Trophoblast cell (in vitro differentiated cells and primary cell): ENCODE data around the gene CAMK1D. TPM values are rescaled to one million over a fixed set of nuclear protein-coding genes. Genes with fewer than 3 reads are reported as not detected.
A peak's percentile ranks its signal among the peaks of the same experiment; 100 is the strongest.
"Not testable (repeated sequence)": the region's sequence is repeated elsewhere in the genome, so short reads cannot be mapped to it uniquely, and the experiment has no call there.

Experiments
- DNase-seq, 2 donors: peaks; one replicate each; pipeline ENCODE4 v3.0.0-alpha.2; 2016
- H2AFZ ChIP-seq: 2 replicates; pipeline ENCODE4 v1.6.1; 2013; ENCODE audit warnings: low read length, moderate library complexity, mild to moderate bottlenecking; ENCODE audit not compliant: insufficient read depth, poor library complexity
- H2AK5ac ChIP-seq: 2 replicates; pipeline ENCODE4 v1.6.1; 2013; ENCODE audit warnings: mild to moderate bottlenecking, low read length
- H2BK120ac ChIP-seq: 2 replicates; pipeline ENCODE4 v1.6.1; 2013; ENCODE audit warnings: low read length, mild to moderate bottlenecking, moderate library complexity; ENCODE audit not compliant: insufficient read depth, poor library complexity
- H2BK12ac ChIP-seq: 2 replicates; pipeline ENCODE4 v1.6.1; 2013; ENCODE audit warnings: mild to moderate bottlenecking, low read length, moderate library complexity
- H2BK5ac ChIP-seq: 2 replicates; pipeline ENCODE4 v1.6.1; 2013; ENCODE audit warnings: low read length, low read depth, moderate library complexity, mild to moderate bottlenecking; ENCODE audit not compliant: poor library complexity
- H3K14ac ChIP-seq: 2 replicates; pipeline ENCODE4 v1.6.1; 2013; ENCODE audit warnings: mild to moderate bottlenecking, low read length
- H3K18ac ChIP-seq: 2 replicates; pipeline ENCODE4 v1.6.1; 2013; ENCODE audit warnings: mild to moderate bottlenecking, low read length
- H3K23ac ChIP-seq: 2 replicates; pipeline ENCODE4 v1.6.1; 2013; ENCODE audit warnings: low read length
- H3K27ac ChIP-seq: 2 replicates; pipeline ENCODE4 v1.5.1; 2013; ENCODE audit warnings: low read depth, mild to moderate bottlenecking, inconsistent platforms, low read length, moderate library complexity
- H3K27me3 ChIP-seq: 2 replicates; pipeline ENCODE4 v1.6.1; 2013; ENCODE audit warnings: inconsistent platforms, mild to moderate bottlenecking, low read length, moderate library complexity; ENCODE audit not compliant: insufficient read depth
- H3K36me3 ChIP-seq, 2 experiments: 1 replicate in 1 of 2; 2 replicates in 1 of 2; pipeline ENCODE4 v1.6.1; 2013; ENCODE audit warnings: low read length in 2 of 2, mild to moderate bottlenecking in 2 of 2, moderate library complexity in 1 of 2; ENCODE audit not compliant: insufficient read depth in 2 of 2, control insufficient read depth in 1 of 2
- H3K4ac ChIP-seq: 2 replicates; pipeline ENCODE4 v1.6.1; 2013; ENCODE audit warnings: low read depth, mild to moderate bottlenecking, low read length, moderate library complexity
- H3K4me1 ChIP-seq, 2 experiments: 1 replicate in 1 of 2; 2 replicates in 1 of 2; pipeline ENCODE4 v1.6.1; 2013; ENCODE audit warnings: low read length in 2 of 2, mild to moderate bottlenecking in 2 of 2, moderate library complexity in 1 of 2; ENCODE audit not compliant: insufficient read depth in 2 of 2, control insufficient read depth in 1 of 2
- H3K4me2 ChIP-seq: 2 replicates; pipeline ENCODE4 v1.6.1; 2013; ENCODE audit warnings: inconsistent platforms, mild to moderate bottlenecking, low read length, moderate library complexity
- H3K4me3 ChIP-seq: 2 replicates; pipeline ENCODE4 v1.5.1; 2013; ENCODE audit warnings: mild to moderate bottlenecking, low read depth, low read length, inconsistent platforms
- H3K79me1 ChIP-seq: one replicate; pipeline ENCODE4 v1.6.1; 2013; ENCODE audit warnings: low read length
- H3K79me2 ChIP-seq: 2 replicates; pipeline ENCODE4 v1.6.1; 2013; ENCODE audit warnings: low read length, mild to moderate bottlenecking; ENCODE audit not compliant: control insufficient read depth, insufficient read depth, poor library complexity
- H3K9ac ChIP-seq: 2 replicates; pipeline ENCODE4 v1.6.1; 2013; ENCODE audit warnings: mild to moderate bottlenecking, low read length
- H3K9me3 ChIP-seq: 2 replicates; pipeline ENCODE4 v1.6.1; 2013; ENCODE audit warnings: low read depth, mild to moderate bottlenecking, control low read depth, inconsistent platforms, low read length; ENCODE audit not compliant: insufficient read depth
- H4K12ac ChIP-seq: 2 replicates; pipeline ENCODE4 v1.6.1; 2013; ENCODE audit warnings: low read depth, mild to moderate bottlenecking, low read length, moderate library complexity
- H4K8ac ChIP-seq: 2 replicates; pipeline ENCODE4 v1.6.1; 2013; ENCODE audit warnings: low read depth, mild to moderate bottlenecking, low read length, moderate library complexity
- H4K91ac ChIP-seq: one replicate; pipeline ENCODE4 v1.6.1; 2013; ENCODE audit warnings: low read depth, mild to moderate bottlenecking, low read length, moderate library complexity
- WGBS: extraction: QIAGEN DNeasy Blood & Tissue Kit; methylation state at CpG from one replicate; pipeline ENCODE4 v1.1.7; 2013; ENCODE audit warnings: missing lambda C conversion rate; ENCODE audit not compliant: insufficient read length, insufficient coverage; ENCODE audit errors: extremely low coverage; 5-methylcytosine and 5-hydroxymethylcytosine counted together
- polyA plus RNA-seq: library from polyadenylated mRNA; stranded (reverse); fragments of 200-250 nt; gene quantifications from 2 replicates; pipeline ENCODE4 v1.2.3, GENCODE V29; 2013

The CAMK1D gene
- 0.26 and 0.28 TPM in 2 replicates for polyA plus RNA-seq

GRCh38 chr10:12348870-12349628, at the start of gene CAMK1D:
TSS of gene CAMK1D (plus strand) at chr10:12349547.
- peak within 1 kb of the TSS; percentile 9 for H4K8ac ChIP-seq
- peak in 1 of 2 donors; percentile 16 for DNase-seq
- H3K4ac ChIP-seq, result no peak within 1 kb of the TSS
- peaks cover 2% of the 10 kb centered on the region for H3K9me3 ChIP-seq
- peak within 1 kb of the TSS; percentile 93 for H3K4me2 ChIP-seq
- no peak within 1 kb of the TSS for H4K12ac ChIP-seq
- no peak within 1 kb of the TSS for H3K9ac ChIP-seq
- WGBS, result no CpG with 5 or more reads among the region's 95 CpGs
- no peak within 1 kb of the TSS for H4K91ac ChIP-seq
- H3K14ac ChIP-seq, result no peak within 1 kb of the TSS
- H3K4me3 ChIP-seq, result peak within 1 kb of the TSS; percentile 72
- no peak within 1 kb of the TSS for H3K23ac ChIP-seq
- no peak within 1 kb of the TSS for H3K27ac ChIP-seq
- H2AK5ac ChIP-seq, result no peak within 1 kb of the TSS
- no peak within 1 kb of the TSS for H3K18ac ChIP-seq
- H3K79me2 ChIP-seq, result no peaks in the 10 kb centered on the region
- H2AFZ ChIP-seq, result peak within 1 kb of the TSS; percentile 74
- peaks cover 28% of the 10 kb centered on the region for H3K27me3 ChIP-seq
- H2BK5ac ChIP-seq, result no peak within 1 kb of the TSS
- no peaks in the 10 kb centered on the region for H3K36me3 ChIP-seq
- no peak within 1 kb of the TSS for H2BK12ac ChIP-seq
- peaks cover 7 to 8% of the 10 kb centered on the region in 2 experiments for H3K4me1 ChIP-seq
- no peak within 1 kb of the TSS for H2BK120ac ChIP-seq
- peaks cover 2% of the 10 kb centered on the region for H3K79me1 ChIP-seq

- no CpG with 5 or more reads among the region's 4 CpGs for WGBS
- not testable (repeated sequence) for H4K12ac ChIP-seq
These were observed 48.3 kb upstream of the CAMK1D start for GRCh38 chr10:12301036-12301435.

GRCh38 chr10:12308057-12308456, 41.3 kb upstream of the CAMK1D start:
- H3K27me3 ChIP-seq, result no peaks in the 10 kb centered on the region
- H3K79me2 ChIP-seq, result no peaks in the 10 kb centered on the region
- no peak overlapping the region for H2AFZ ChIP-seq
- no peaks in the 10 kb centered on the region for H3K4me1 ChIP-seq
- no peak overlapping the region for H2BK12ac ChIP-seq
- no peak overlapping the region for H3K18ac ChIP-seq
- WGBS, result no CpG with 5 or more reads among the region's 6 CpGs
- H3K14ac ChIP-seq, result no peak overlapping the region
- no peak overlapping the region for H2AK5ac ChIP-seq
- no peak overlapping the region for H4K91ac ChIP-seq
- no peaks in the 10 kb centered on the region for H3K79me1 ChIP-seq
- no peak overlapping the region for H3K27ac ChIP-seq
- no peak overlapping the region for H3K23ac ChIP-seq
- no peak overlapping the region for H3K4me3 ChIP-seq
- no peaks in the 10 kb centered on the region for H3K9me3 ChIP-seq
- H4K12ac ChIP-seq, result no peak overlapping the region
- H4K8ac ChIP-seq, result no peak overlapping the region
- H3K9ac ChIP-seq, result no peak overlapping the region
- H3K4me2 ChIP-seq, result no peak overlapping the region
- no peak overlapping the region for H3K4ac ChIP-seq
- H2BK120ac ChIP-seq, result no peak overlapping the region
- no peaks in the 10 kb centered on the region for H3K36me3 ChIP-seq
- DNase-seq, result no peak
- H2BK5ac ChIP-seq, result no peak overlapping the region

More at GRCh38 chr10:12301036-12301435, 48.3 kb upstream of the CAMK1D start:
- H3K27me3 ChIP-seq, H3K27ac ChIP-seq, H3K4me3 ChIP-seq, H3K14ac ChIP-seq, H3K18ac ChIP-seq, H2BK12ac ChIP-seq, H3K4me2 ChIP-seq, H3K9ac ChIP-seq, H4K8ac ChIP-seq, H2BK5ac ChIP-seq, H3K23ac ChIP-seq, DNase-seq, H3K79me2 ChIP-seq, H2BK120ac ChIP-seq, H3K36me3 ChIP-seq, H3K9me3 ChIP-seq, H4K91ac ChIP-seq, H3K4ac ChIP-seq, H2AFZ ChIP-seq, H3K79me1 ChIP-seq, H2AK5ac ChIP-seq, H3K4me1 ChIP-seq: not testable (repeated sequence)

- Histone ChIP-seq H3K79me2 (no peaks in the 10 kb centered on the region), H3K4me3 (no peak overlapping the region), H3K9ac (no peak overlapping the region), H3K27ac (no peak overlapping the region), H2BK12ac (no peak overlapping the region), H3K14ac (no peak overlapping the region), H4K8ac (no peak overlapping the region), H4K91ac (no peak overlapping the region), H2AK5ac (no peak overlapping the region), H3K4me2 (no peak overlapping the region), H2BK120ac (no peak overlapping the region), H3K23ac (no peak overlapping the region), H3K4ac (no peak overlapping the region), H3K18ac (no peak overlapping the region), H3K79me1 (no peaks in the 10 kb centered on the region), H3K36me3 (no peaks in the 10 kb centered on the region), H2AFZ (no peak overlapping the region), H3K27me3 (no peaks in the 10 kb centered on the region), H3K9me3 (no peaks in the 10 kb centered on the region), H2BK5ac (no peak overlapping the region), H3K4me1 (no peaks in the 10 kb centered on the region), H4K12ac (no peak overlapping the region)
- WGBS, result no CpG with 5 or more reads among the region's 8 CpGs
- no peak for DNase-seq
These were observed 40.5 kb upstream of the CAMK1D start for GRCh38 chr10:12308736-12309375.
